Measurements from ENCODE around the gene FGF12. TPM values are rescaled to one million over a fixed set of nuclear protein-coding genes. Genes with fewer than 3 reads are reported as not detected.

FGF12 gene
- total and polyA plus RNA-seq, 10 donors = 3.7 to 53.3 (median 19.1) TPM

DNA sequence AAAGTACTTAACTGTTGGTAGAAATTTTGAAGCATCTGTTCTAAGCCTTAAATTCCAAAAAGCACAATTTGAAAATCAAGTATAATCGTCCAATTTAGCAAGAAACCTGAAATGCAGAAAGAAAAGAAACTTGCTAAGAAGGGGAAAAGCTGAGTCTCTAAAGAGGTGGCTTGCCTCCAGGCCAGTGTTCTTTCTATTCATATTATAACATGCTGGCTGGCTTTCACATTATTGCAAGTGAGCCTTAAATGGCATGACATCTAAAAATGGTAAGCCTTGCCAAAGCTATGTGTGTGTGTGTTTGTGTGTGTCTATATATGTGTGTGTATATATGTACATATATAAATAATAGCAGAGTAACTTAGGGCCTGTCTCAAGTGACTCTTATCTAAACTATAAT lies 89.5 kb downstream of the FGF12 start:
- 53 to 72% (median 56%) methylated on average over 1 of the region's 1 CpG for WGBS, 5 donors
- intact Hi-C loops (cut with DNase I; ENCODE audit: low total_unique reads) = no loop called here
- no peak for DNase-seq
- H3K27ac ChIP-seq = no peak overlapping the region
- no peaks in the 10 kb centered on the region for H3K27me3 ChIP-seq (replicated peaks in 1 of 7)
- no peak for TF ChIP-seq POLR2A (IDR thresholded peaks at IDR 0.05)
- TF ChIP-seq, protein P1, sequence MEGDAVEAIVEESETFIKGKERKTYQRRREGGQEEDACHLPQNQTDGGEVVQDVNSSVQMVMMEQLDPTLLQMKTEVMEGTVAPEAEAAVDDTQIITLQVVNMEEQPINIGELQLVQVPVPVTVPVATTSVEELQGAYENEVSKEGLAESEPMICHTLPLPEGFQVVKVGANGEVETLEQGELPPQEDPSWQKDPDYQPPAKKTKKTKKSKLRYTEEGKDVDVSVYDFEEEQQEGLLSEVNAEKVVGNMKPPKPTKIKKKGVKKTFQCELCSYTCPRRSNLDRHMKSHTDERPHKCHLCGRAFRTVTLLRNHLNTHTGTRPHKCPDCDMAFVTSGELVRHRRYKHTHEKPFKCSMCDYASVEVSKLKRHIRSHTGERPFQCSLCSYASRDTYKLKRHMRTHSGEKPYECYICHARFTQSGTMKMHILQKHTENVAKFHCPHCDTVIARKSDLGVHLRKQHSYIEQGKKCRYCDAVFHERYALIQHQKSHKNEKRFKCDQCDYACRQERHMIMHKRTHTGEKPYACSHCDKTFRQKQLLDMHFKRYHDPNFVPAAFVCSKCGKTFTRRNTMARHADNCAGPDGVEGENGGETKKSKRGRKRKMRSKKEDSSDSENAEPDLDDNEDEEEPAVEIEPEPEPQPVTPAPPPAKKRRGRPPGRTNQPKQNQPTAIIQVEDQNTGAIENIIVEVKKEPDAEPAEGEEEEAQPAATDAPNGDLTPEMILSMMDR (IDR thresholded peaks at IDR 0.05 in 8 of 11, conservative IDR thresholded peaks at IDR 0.05 in 3 of 11) = no peak
- no peak for TF ChIP-seq POLR2AphosphoS5 (IDR thresholded peaks at IDR 0.05)
- H3K4me1 ChIP-seq = no peaks in the 10 kb centered on the region
- no peak overlapping the region for H3K4me3 ChIP-seq
- H3K9me3 ChIP-seq = no peaks in the 10 kb centered on the region
- no peaks in the 10 kb centered on the region for H3K36me3 ChIP-seq

DNA sequence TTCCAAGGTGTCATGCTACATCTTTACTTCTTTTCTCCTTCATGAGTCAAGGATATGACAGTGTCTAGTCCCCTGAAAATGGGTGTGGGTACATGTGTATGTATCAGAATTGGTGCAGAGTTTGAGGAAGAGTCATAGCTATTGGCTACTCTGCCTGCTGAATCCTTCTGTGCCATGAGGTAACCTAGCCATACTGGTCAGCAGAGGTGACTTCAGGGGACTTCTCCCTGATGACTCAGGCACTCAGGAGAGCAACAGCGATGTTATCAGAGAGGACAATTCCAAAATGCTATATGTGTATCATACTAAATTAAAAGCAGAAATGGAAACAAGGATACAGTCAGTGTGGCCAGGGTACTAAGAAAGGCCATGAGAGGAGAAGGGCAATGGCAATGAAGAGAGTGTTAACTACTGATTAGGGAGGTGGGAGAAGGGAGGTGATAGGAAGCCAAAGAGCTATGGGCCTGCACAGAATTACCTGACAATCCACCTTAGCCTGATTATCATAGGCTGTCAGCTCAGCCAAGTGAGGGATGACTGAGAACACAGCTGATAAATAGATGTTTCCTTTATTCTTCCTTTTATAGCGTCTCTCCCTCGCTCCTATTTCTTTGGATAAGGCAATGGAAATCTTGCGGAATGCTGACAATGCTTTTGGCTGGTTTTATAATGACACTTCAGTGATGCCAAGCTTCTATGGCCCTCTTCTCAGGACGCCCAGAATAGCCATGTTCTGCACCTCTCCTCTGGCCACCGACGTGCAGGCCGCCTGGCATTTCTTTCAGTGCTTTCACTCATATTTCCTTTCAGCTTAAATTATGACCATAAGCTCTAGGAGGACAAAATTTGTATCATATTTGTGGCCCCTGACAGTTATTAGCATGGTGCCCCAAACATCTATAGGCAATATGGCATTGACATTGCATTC lies 90.6 kb downstream of the FGF12 start:
- Histone ChIP-seq H3K27me3 (replicated peaks in 1 of 7) (no peaks in the 10 kb centered on the region), H3K4me3 (no peak overlapping the region), H3K9me3 (no peaks in the 10 kb centered on the region), H3K4me1 (no peaks in the 10 kb centered on the region), H3K36me3 (no peaks in the 10 kb centered on the region), H3K27ac (no peak overlapping the region)
- DNase-seq = no peak
- TF ChIP-seq POLR2AphosphoS5 (IDR thresholded peaks at IDR 0.05) (no peak), POLR2A (IDR thresholded peaks at IDR 0.05) (no peak)
- TF ChIP-seq, protein P1 (IDR thresholded peaks at IDR 0.05 in 8 of 11, conservative IDR thresholded peaks at IDR 0.05 in 3 of 11) = no peak
- 87 to 92% (median 89%) methylated on average over 8 of the region's 8 CpGs for WGBS, 5 donors
- intact Hi-C loops (cut with DNase I; ENCODE audit: low total_unique reads) = no loop called here

DNA sequence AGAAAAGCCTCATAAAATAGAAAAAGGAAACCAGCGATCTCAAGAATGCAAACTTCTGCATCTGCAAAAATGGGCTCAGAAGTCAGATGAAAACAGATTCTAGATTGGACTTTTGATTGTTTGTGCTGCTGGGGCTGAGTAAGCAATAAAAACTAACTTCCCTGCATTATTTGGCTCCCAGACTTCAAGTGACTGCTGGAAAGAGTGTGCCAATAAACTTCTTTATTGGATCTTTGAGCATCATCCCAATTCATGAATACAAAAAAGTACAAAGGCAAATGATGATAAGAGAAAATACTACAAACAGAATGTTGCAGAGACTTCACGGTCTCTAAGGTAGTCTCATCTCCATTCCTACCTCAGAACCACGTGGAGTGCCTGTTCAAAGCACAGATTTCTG lies 97.9 kb downstream of the FGF12 start:
- intact Hi-C loops (cut with DNase I; ENCODE audit: low total_unique reads) = no loop called here
- no peaks in the 10 kb centered on the region for H3K4me1 ChIP-seq
- TF ChIP-seq POLR2AphosphoS5 (IDR thresholded peaks at IDR 0.05) = no peak
- TF ChIP-seq POLR2A (IDR thresholded peaks at IDR 0.05) = no peak
- TF ChIP-seq, protein P1 (IDR thresholded peaks at IDR 0.05 in 8 of 11, conservative IDR thresholded peaks at IDR 0.05 in 3 of 11) = no peak
- H3K4me3 ChIP-seq = no peak overlapping the region
- no peaks in the 10 kb centered on the region for H3K36me3 ChIP-seq
- no peak overlapping the region for H3K27ac ChIP-seq
- DNase-seq = no peak
- no peaks in the 10 kb centered on the region for H3K27me3 ChIP-seq (replicated peaks in 1 of 7)
- WGBS, 5 donors = 71 to 77% (median 73%) methylated on average over 3 of the region's 3 CpGs
- H3K9me3 ChIP-seq = no peaks in the 10 kb centered on the region

DNA sequence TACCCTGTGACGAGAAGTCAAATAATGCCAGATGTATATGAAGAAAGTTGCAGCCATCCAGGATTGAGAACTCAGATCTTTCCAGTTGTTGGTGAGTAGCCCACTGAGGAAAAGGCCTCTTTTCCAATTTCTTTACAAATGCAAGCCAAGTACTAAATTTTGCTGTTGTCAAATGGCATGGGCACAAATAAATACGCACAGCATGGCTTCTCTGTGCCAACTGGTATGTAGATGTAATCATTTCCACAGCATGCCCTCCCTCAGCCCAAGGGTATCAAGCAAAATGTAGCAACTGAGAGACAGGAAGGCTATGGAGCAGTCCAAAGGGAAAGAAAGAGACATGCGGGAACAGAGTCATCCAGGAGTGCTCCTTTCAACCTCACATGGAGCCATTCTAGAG lies 105.4 kb downstream of the FGF12 start:
- intact Hi-C loops (cut with DNase I; ENCODE audit: low total_unique reads) = no loop called here
- no peak overlapping the region for H3K27ac ChIP-seq

More for the DNA sequence above, 105.4 kb downstream of the FGF12 start:
- no peaks in the 10 kb centered on the region for H3K36me3 ChIP-seq
- TF ChIP-seq, protein P1 (IDR thresholded peaks at IDR 0.05 in 8 of 11, conservative IDR thresholded peaks at IDR 0.05 in 3 of 11) = no peak
- TF ChIP-seq POLR2AphosphoS5 (IDR thresholded peaks at IDR 0.05) (no peak), POLR2A (IDR thresholded peaks at IDR 0.05) (no peak)
- WGBS, 5 donors = 81 to 95% (median 88%) methylated on average over 3 of the region's 3 CpGs
- DNase-seq = no peak
- peaks cover 0 to under 1% (median 0%) of the 10 kb centered on the region in 7 donors for H3K27me3 ChIP-seq (replicated peaks in 1 of 7)
- no peak overlapping the region for H3K4me3 ChIP-seq
- no peaks in the 10 kb centered on the region for H3K9me3 ChIP-seq
- no peaks in the 10 kb centered on the region for H3K4me1 ChIP-seq
